SK-N-SH (cell line): Measurements from ENCODE around the gene TCFL5. TPM values are rescaled to one million over a fixed set of nuclear protein-coding genes. Genes with fewer than 3 reads are reported as not detected.

ENCODE experiments used
- CTCF ChIA-PET: fragments of 300-600, 350-600 bp; formaldehyde crosslinking; extraction: SDS; loops from one replicate; lab custom pipeline; 2021; lab: Yijun Ruan, JAX
- POLR2A ChIA-PET: fragments of 350-600 bp; sonication (Branson Sonifier 250); formaldehyde crosslinking; extraction: SDS; loops from one replicate; lab custom pipeline; 2020; ENCODE audit warnings: antibody characterized with exemption, inconsistent platforms; lab: Yijun Ruan, JAX
- DNase-seq: peaks from one replicate; pipeline ENCODE4 v3.0.0; 2012
- H2AFZ ChIP-seq: fragments of 200-600 bp; sonication (generic); 2 replicates; pipeline ENCODE4 v1.8.1; 2016; ENCODE audit warnings: antibody characterized with exemption, mild to moderate bottlenecking, low read depth
- H3F3A ChIP-seq: fragments of 200-600 bp; sonication (generic); replicated peaks from 2 replicates; pipeline ENCODE3; 2016; ENCODE audit warnings: antibody characterized with exemption, mild to moderate bottlenecking; ENCODE audit not compliant: insufficient read depth
- H3K27ac ChIP-seq, 2 experiments: fragments of 200-500 bp in 1 of 2; fragments of 200-600 bp in 1 of 2; sonication (Bioruptor generic) in 1 of 2; sonication (generic), shearing (Covaris generic) in 1 of 2; 2 replicates each; pipeline versions ENCODE4 v1.5.1 to v1.6.1; 2014 to 2016; ENCODE audit warnings: low read depth in 2 of 2, inconsistent platforms in 1 of 2, low read length in 1 of 2, mild to moderate bottlenecking in 1 of 2, mixed read lengths in 1 of 2
- H3K27me3 ChIP-seq: fragments of 200-600 bp; sonication (generic), shearing (Covaris generic); 2 replicates; pipeline ENCODE4 v1.6.1; 2016; ENCODE audit warnings: mixed run types; ENCODE audit not compliant: insufficient read depth
- H3K36me3 ChIP-seq, 2 experiments: fragments of 200-500 bp in 1 of 2; fragments of 200-600 bp in 1 of 2; sonication (Bioruptor generic) in 1 of 2; sonication (generic) in 1 of 2; replicated peaks in 1 of 2; 2 replicates each; pipeline versions ENCODE3 to v1.5.1; 2014 to 2016; ENCODE audit warnings: low read length in 1 of 2, mild to moderate bottlenecking in 1 of 2; ENCODE audit not compliant: insufficient read depth in 2 of 2, control insufficient read depth in 1 of 2
- H3K4me1 ChIP-seq, 2 experiments: fragments of 200-500 bp in 1 of 2; fragments of 200-600 bp in 1 of 2; sonication (Bioruptor generic) in 1 of 2; sonication (generic), shearing (Covaris generic) in 1 of 2; 2 replicates each; pipeline versions ENCODE4 v1.5.1 to v1.6.1; 2014 to 2016; ENCODE audit warnings: low read depth in 1 of 2, low read length in 1 of 2, mixed run types in 1 of 2; ENCODE audit not compliant: insufficient read depth in 2 of 2, control insufficient read depth in 1 of 2
- H3K4me2 ChIP-seq: fragments of 200-600 bp; sonication (generic), shearing (Covaris generic); 2 replicates; pipeline ENCODE4 v1.6.1; 2017; ENCODE audit warnings: mixed run types
- H3K4me3 ChIP-seq, 2 experiments: fragments of 200-500 bp in 1 of 2; fragments of 200-600 bp in 1 of 2; sonication (Bioruptor generic) in 1 of 2; sonication (generic), shearing (Covaris generic) in 1 of 2; 2 replicates each; pipeline versions ENCODE4 v1.5.1 to v1.8.1; 2014 to 2016; ENCODE audit warnings: low read depth in 2 of 2, inconsistent platforms in 1 of 2, low read length in 1 of 2, mild to moderate bottlenecking in 1 of 2, mixed read lengths in 1 of 2, moderate library complexity in 1 of 2
- H3K79me2 ChIP-seq: fragments of 200-600 bp; sonication (generic); 2 replicates; pipeline ENCODE4 v1.8.1; 2017; ENCODE audit warnings: mild to moderate bottlenecking; ENCODE audit not compliant: insufficient read depth
- H3K9ac ChIP-seq: fragments of 200-600 bp; sonication (generic); 2 replicates; pipeline ENCODE4 v1.6.1; 2017; ENCODE audit warnings: mixed run types
- H3K9me2 ChIP-seq: fragments of 200-600 bp; sonication (generic); 2 replicates; pipeline ENCODE4 v1.6.1; 2017; ENCODE audit warnings: mixed run types
- H3K9me3 ChIP-seq: fragments of 200-600 bp; sonication (generic); 2 replicates; pipeline ENCODE4 v1.6.1; 2017; ENCODE audit warnings: mixed run types, mild to moderate bottlenecking, moderate library complexity
- H4K20me1 ChIP-seq: fragments of 200-600 bp; sonication (generic); 2 replicates; pipeline ENCODE4 v1.6.1; 2017; ENCODE audit warnings: mild to moderate bottlenecking, mixed run types; ENCODE audit not compliant: insufficient read depth
- CHD2 ChIP-seq: fragments of 150-350 bp; IDR thresholded peaks from 2 replicates; pipeline ENCODE4 v1.6.1; 2018; ENCODE audit warnings: low read length; ENCODE audit not compliant: partially characterized antibody
- ELF1 ChIP-seq: IDR thresholded peaks from 2 replicates; pipeline ENCODE4 v1.4.0; 2012
- EZH2phosphoT487 ChIP-seq: fragments of 200-600 bp; sonication (generic); IDR thresholded peaks from 2 replicates; pipeline ENCODE4 v1.6.1; 2017; ENCODE audit warnings: low read depth, mixed run types, mild to moderate bottlenecking, antibody characterized with exemption, moderate library complexity, borderline replicate concordance
- MEF2A ChIP-seq: IDR thresholded peaks from 2 replicates; pipeline ENCODE4 v1.4.0; 2012; ENCODE audit warnings: low read depth, borderline replicate concordance
- NFIC ChIP-seq: IDR thresholded peaks from 2 replicates; pipeline ENCODE4 v1.4.0; 2012; ENCODE audit warnings: borderline replicate concordance
- RAD21 ChIP-seq: IDR thresholded peaks from 2 replicates; pipeline ENCODE4 v1.6.1; 2012; ENCODE audit warnings: mild to moderate bottlenecking, low read length
- RCOR1 ChIP-seq: fragments of 150-350 bp; IDR thresholded peaks from 2 replicates; pipeline ENCODE4 v1.6.1; 2017; ENCODE audit warnings: antibody characterized with exemption, low read length
- RXRA ChIP-seq: IDR thresholded peaks from 2 replicates; pipeline ENCODE4 v1.4.0; 2012; ENCODE audit warnings: low read depth, mild to moderate bottlenecking, borderline replicate concordance
- SMC3 ChIP-seq: IDR thresholded peaks from 2 replicates; pipeline ENCODE4 v1.6.1; 2012; ENCODE audit warnings: low read depth, low read length, improper control_type of control experiment
- TCF12 ChIP-seq: IDR thresholded peaks from 2 replicates; pipeline ENCODE4 v1.4.0; 2012
- WGBS: methylation state at CpG from one replicate; pipeline ENCODE4 v1.1.6; 2017; ENCODE audit warnings: low lambda C conversion rate; 5-methylcytosine and 5-hydroxymethylcytosine counted together
- polyA plus RNA-seq, 3 experiments: library from polyadenylated mRNA; depleted of rRNA; stranded (reverse); fragments of >200 nt; gene quantifications; 2 replicates each; pipeline ENCODE4 v1.2.3, GENCODE V29; 2012
- TF ChIP-seq, protein P1 (sequence below): fragments of 150-350 bp; IDR thresholded peaks from 2 replicates; pipeline ENCODE4 v1.6.1; 2017; ENCODE audit warnings: antibody characterized with exemption, low read length, low read depth, borderline replicate concordance
- TF ChIP-seq, protein P2 (sequence below): fragments of 150-350 bp; IDR thresholded peaks from 2 replicates; pipeline ENCODE4 v1.6.1; 2016; ENCODE audit warnings: mild to moderate bottlenecking, low read depth, low read length
- TF ChIP-seq, protein P3 (sequence below): IDR thresholded peaks from 2 replicates; pipeline ENCODE4 v1.4.0; 2012; ENCODE audit warnings: low read depth
- TF ChIP-seq, protein P4 (sequence below): IDR thresholded peaks from 2 replicates; pipeline ENCODE4 v1.6.1; 2012; ENCODE audit warnings: mild to moderate bottlenecking, low read depth, low read length, moderate library complexity

TCFL5 gene
- polyA plus RNA-seq, 1 of the 3 experiments (the other 2 are of a cell fraction) = 10.1 TPM

DNA sequence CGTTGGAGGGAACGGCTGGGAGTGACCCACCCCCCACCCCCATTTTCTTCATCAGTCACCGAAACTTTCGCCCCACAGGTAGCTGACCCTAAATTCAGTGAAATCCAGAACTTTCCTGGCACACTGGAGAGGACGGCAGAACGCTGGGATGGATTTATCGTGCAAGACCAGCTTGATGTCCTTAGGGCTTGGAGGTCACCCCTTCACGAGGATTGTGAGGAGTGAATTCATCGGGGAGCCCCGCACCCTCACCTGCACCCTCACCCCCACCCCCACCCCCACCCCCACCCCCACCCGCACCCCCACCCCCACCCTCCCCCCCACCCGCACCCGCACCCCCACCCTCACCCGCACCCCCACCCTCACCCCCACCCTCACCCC, 13.3 kb upstream of the TCFL5 start:
- H3K36me3 ChIP-seq = peaks cover 5 to 6% of the 10 kb centered on the region in 2 experiments
- peak; percentile 56 for DNase-seq
- no peak overlapping the region for H3K4me2 ChIP-seq
- H3K4me3 ChIP-seq = no peak overlapping the region
- CTCF ChIA-PET = interaction anchor here (0.9 to 7.4 kb wide), 26 partner anchors 8 to 140 kb away, joined by 3 to 86 read pairs (median 5); partner anchors contain the start of genes BHLHE23 and TCFL5
- H3K4me1 ChIP-seq = peaks cover 4 to 19% of the 10 kb centered on the region in 2 experiments; a peak in 3 of 4 replicates
- H3K27me3 ChIP-seq = no peaks in the 10 kb centered on the region
- H3K9ac ChIP-seq = no peak overlapping the region
- POLR2A ChIA-PET = interaction anchor here (0.6 to 1.7 kb wide), 7 partner anchors 10 to 646 kb away, joined by 3 to 14 read pairs (median 4); partner anchors contain the start of gene TCFL5
- H3K27ac ChIP-seq = no peak overlapping the region; a peak in 1 of 4 replicates
- H3K79me2 ChIP-seq = no peaks in the 10 kb centered on the region
- H2AFZ ChIP-seq = no peak overlapping the region
- H3K9me3 ChIP-seq = no peaks in the 10 kb centered on the region
- no peaks in the 10 kb centered on the region for H4K20me1 ChIP-seq
- no peak for TF ChIP-seq ELF1
- TF ChIP-seq RAD21 = no peak
- TF ChIP-seq, protein P1, sequence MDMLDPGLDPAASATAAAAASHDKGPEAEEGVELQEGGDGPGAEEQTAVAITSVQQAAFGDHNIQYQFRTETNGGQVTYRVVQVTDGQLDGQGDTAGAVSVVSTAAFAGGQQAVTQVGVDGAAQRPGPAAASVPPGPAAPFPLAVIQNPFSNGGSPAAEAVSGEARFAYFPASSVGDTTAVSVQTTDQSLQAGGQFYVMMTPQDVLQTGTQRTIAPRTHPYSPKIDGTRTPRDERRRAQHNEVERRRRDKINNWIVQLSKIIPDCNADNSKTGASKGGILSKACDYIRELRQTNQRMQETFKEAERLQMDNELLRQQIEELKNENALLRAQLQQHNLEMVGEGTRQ = no peak
- TF ChIP-seq RCOR1 = no peak
- TF ChIP-seq TCF12 = no peak
- no peak for TF ChIP-seq NFIC
- TF ChIP-seq, protein P2, sequence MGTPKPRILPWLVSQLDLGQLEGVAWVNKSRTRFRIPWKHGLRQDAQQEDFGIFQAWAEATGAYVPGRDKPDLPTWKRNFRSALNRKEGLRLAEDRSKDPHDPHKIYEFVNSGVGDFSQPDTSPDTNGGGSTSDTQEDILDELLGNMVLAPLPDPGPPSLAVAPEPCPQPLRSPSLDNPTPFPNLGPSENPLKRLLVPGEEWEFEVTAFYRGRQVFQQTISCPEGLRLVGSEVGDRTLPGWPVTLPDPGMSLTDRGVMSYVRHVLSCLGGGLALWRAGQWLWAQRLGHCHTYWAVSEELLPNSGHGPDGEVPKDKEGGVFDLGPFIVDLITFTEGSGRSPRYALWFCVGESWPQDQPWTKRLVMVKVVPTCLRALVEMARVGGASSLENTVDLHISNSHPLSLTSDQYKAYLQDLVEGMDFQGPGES = no peak
- TF ChIP-seq, protein P3, sequence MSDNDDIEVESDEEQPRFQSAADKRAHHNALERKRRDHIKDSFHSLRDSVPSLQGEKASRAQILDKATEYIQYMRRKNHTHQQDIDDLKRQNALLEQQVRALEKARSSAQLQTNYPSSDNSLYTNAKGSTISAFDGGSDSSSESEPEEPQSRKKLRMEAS = no peak
- no peak for TF ChIP-seq RXRA
- TF ChIP-seq MEF2A = no peak
- TF ChIP-seq SMC3 = no peak
- TF ChIP-seq CHD2 = no peak
- TF ChIP-seq, protein P4, sequence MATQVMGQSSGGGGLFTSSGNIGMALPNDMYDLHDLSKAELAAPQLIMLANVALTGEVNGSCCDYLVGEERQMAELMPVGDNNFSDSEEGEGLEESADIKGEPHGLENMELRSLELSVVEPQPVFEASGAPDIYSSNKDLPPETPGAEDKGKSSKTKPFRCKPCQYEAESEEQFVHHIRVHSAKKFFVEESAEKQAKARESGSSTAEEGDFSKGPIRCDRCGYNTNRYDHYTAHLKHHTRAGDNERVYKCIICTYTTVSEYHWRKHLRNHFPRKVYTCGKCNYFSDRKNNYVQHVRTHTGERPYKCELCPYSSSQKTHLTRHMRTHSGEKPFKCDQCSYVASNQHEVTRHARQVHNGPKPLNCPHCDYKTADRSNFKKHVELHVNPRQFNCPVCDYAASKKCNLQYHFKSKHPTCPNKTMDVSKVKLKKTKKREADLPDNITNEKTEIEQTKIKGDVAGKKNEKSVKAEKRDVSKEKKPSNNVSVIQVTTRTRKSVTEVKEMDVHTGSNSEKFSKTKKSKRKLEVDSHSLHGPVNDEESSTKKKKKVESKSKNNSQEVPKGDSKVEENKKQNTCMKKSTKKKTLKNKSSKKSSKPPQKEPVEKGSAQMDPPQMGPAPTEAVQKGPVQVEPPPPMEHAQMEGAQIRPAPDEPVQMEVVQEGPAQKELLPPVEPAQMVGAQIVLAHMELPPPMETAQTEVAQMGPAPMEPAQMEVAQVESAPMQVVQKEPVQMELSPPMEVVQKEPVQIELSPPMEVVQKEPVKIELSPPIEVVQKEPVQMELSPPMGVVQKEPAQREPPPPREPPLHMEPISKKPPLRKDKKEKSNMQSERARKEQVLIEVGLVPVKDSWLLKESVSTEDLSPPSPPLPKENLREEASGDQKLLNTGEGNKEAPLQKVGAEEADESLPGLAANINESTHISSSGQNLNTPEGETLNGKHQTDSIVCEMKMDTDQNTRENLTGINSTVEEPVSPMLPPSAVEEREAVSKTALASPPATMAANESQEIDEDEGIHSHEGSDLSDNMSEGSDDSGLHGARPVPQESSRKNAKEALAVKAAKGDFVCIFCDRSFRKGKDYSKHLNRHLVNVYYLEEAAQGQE = no peak
- no peak for TF ChIP-seq EZH2phosphoT487
- TF ChIP-seq, all 33 proteins: peak for 0
- no peaks in the 10 kb centered on the region for H3K9me2 ChIP-seq
- H3F3A ChIP-seq = peaks cover 31% of the 10 kb centered on the region
- WGBS = 82% methylated on average over 9 of the region's 14 CpGs
